Measurements from ENCODE around the gene PAX2.

- TF ChIP-seq CTCF (IDR thresholded peaks at IDR 0.05) (no peak), POLR2A (IDR thresholded peaks at IDR 0.05) (no peak)
These were observed 91.9 kb downstream of the PAX2 start for GRCh38 chr10:100837300-100837699.

Measured in adrenal gland (tissue), 5 donors.